ENCODE data around the gene PCDHA3.

GRCh38 chr5:140791089-140791488 lies 9.8 kb upstream of the PCDHA3 start:
- TF ChIP-seq CTCF (IDR thresholded peaks at IDR 0.05; ENCODE audit: poor library complexity) (no peak), EZH2phosphoT487 (IDR thresholded peaks at IDR 0.05; ENCODE audit: low read depth, severe bottlenecking, unreplicated experiment) (no peak)

All from hepatocyte (in vitro differentiated cells).